Medulla oblongata (tissue), 1 donor: ENCODE measurements around the gene PLPPR4.

Experiments
- DNase-seq: peaks from one replicate; pipeline ENCODE4 v3.0.0-alpha.2; 2015; ENCODE audit errors: extremely low spot score

Gene PLPPR4

GRCh38 chr1:99347041-99347684, 82.9 kb downstream of the PLPPR4 start:
- no peak for DNase-seq

- no peak for DNase-seq
Observed at GRCh38 chr1:99348397-99349132, 84.3 kb downstream of the PLPPR4 start.

- no peak for DNase-seq
Observed at GRCh38 chr1:99352821-99353220, 88.5 kb downstream of the PLPPR4 start.

- no peak for DNase-seq
Observed at GRCh38 chr1:99358770-99359169, 94.5 kb downstream of the PLPPR4 start.
